OCI-LY7 (cell line): ENCODE results near the gene OTUD4. TPM values are rescaled to one million over a fixed set of nuclear protein-coding genes. Genes with fewer than 3 reads are reported as not detected.
"Not testable (repeated sequence)": the region's sequence is repeated elsewhere in the genome, so short reads cannot be mapped to it uniquely, and the experiment has no call there.

ENCODE experiments used
- Bru-seq: library from RNA; stranded (reverse); fragments of 400-500 nt; gene quantifications from one replicate; lab custom pipeline; 2021; lab: Mats Ljungman, UMichigan
- BruChase-seq, 2 experiments: library from RNA; stranded (reverse); fragments of 400-500 nt; gene quantifications; one replicate each; lab custom pipeline; 2021; lab: Mats Ljungman, UMichigan
- BruUV-seq: library from RNA; stranded (reverse); fragments of 400-500 nt; replicated peaks from 2 replicates; lab custom pipeline; 2021; lab: Mats Ljungman, UMichigan
- CTCF ChIA-PET: fragments of 300-600 bp; sonication (Branson Sonifier 250); formaldehyde crosslinking; loops from one replicate; lab custom pipeline; 2022; ENCODE audit warnings: antibody characterized with exemption; ENCODE audit not compliant: unreplicated experiment; lab: Charles Lee
- POLR2A ChIA-PET: fragments of 300-600 bp; sonication (Branson Sonifier 250); formaldehyde crosslinking; loops from one replicate; lab custom pipeline; 2022; ENCODE audit warnings: antibody characterized with exemption; lab: Charles Lee
- DNase-seq: peaks from one replicate; pipeline ENCODE4 v3.0.0-alpha.2; 2015; ENCODE audit warnings: low spot score
- H2AFZ ChIP-seq: fragments of 200-600 bp; sonication (generic), shearing (Covaris generic); 2 replicates; pipeline ENCODE4 v1.6.1; 2014; ENCODE audit warnings: mild to moderate bottlenecking, antibody characterized with exemption, low read length, moderate library complexity
- H3K27ac ChIP-seq: fragments of 200-600 bp; sonication (generic); 2 replicates; pipeline ENCODE4 v1.5.1; 2014; ENCODE audit warnings: mixed run types, low read depth, mild to moderate bottlenecking, moderate library complexity, low read length, inconsistent platforms; ENCODE audit not compliant: poor library complexity, severe bottlenecking
- H3K36me3 ChIP-seq: fragments of 200-600 bp; sonication (generic); 2 replicates; pipeline ENCODE4 v1.6.1; 2014; ENCODE audit warnings: mild to moderate bottlenecking, antibody characterized with exemption, low read length, moderate library complexity, mixed read lengths; ENCODE audit not compliant: insufficient read depth
- H3K4me1 ChIP-seq: fragments of 200-600 bp; sonication (generic); 2 replicates; pipeline ENCODE4 v1.5.1; 2014; ENCODE audit warnings: mild to moderate bottlenecking, low read length; ENCODE audit not compliant: insufficient read depth, poor library complexity, severe bottlenecking
- H3K4me2 ChIP-seq: fragments of 200-600 bp; sonication (generic); 2 replicates; pipeline ENCODE4 v1.6.1; 2014; ENCODE audit warnings: mild to moderate bottlenecking, low read length
- H3K4me3 ChIP-seq: fragments of 200-600 bp; sonication (generic); 2 replicates; pipeline ENCODE4 v1.5.1; 2014; ENCODE audit warnings: mild to moderate bottlenecking, low read depth, low read length; ENCODE audit not compliant: poor library complexity, severe bottlenecking
- H3K79me2 ChIP-seq: fragments of 200-600 bp; sonication (generic); 2 replicates; pipeline ENCODE4 v1.6.1; 2016; ENCODE audit warnings: low read depth, mild to moderate bottlenecking, low read length, moderate library complexity, mixed read lengths; ENCODE audit not compliant: insufficient read depth
- H3K9me2 ChIP-seq: fragments of 200-600 bp; sonication (generic); 2 replicates; pipeline ENCODE4 v1.6.1; 2016; ENCODE audit warnings: mild to moderate bottlenecking, low read length, mixed read lengths; ENCODE audit not compliant: insufficient read depth
- H3K9me3 ChIP-seq: fragments of 200-600 bp; sonication (generic); 2 replicates; pipeline ENCODE4 v1.6.1; 2014; ENCODE audit warnings: mild to moderate bottlenecking, mixed run types, low read length, mixed read lengths
- H4K20me1 ChIP-seq: fragments of 200-600 bp; sonication (generic); 2 replicates; pipeline ENCODE4 v1.6.1; 2014; ENCODE audit warnings: mild to moderate bottlenecking, antibody characterized with exemption, low read length, moderate library complexity, mixed read lengths; ENCODE audit not compliant: insufficient read depth
- CTCF ChIP-seq: fragments of 200-600 bp; sonication (generic); conservative IDR thresholded peaks from 2 replicates; pipeline ENCODE4 v1.5.1; 2014; ENCODE audit warnings: mild to moderate bottlenecking, antibody characterized with exemption, low read length, moderate library complexity, mixed read lengths
- EZH2phosphoT487 ChIP-seq: fragments of 200-600 bp; sonication (generic); IDR thresholded peaks from 2 replicates; pipeline ENCODE4 v1.6.1; 2018; ENCODE audit warnings: low read depth, borderline replicate concordance, mild to moderate bottlenecking, mixed run types, antibody characterized with exemption, low read length, moderate library complexity, mixed read lengths
- intact Hi-C: fragments of 100-400 bp; cut with micrococcal nuclease; formaldehyde crosslinking; loops from one replicate; pipeline ENCODE4 v1.10.0; 2022; ENCODE audit not compliant: unreplicated experiment
- long read RNA-seq: library from polyadenylated mRNA; stranded (forward); transcript quantifications from one replicate; pipeline ENCODE4 v2.0.0, GENCODE V29; 2022
- total RNA-seq, 2 experiments: library from RNA; depleted of rRNA in 1 of 2; stranded (reverse); fragments of >200 nt in 1 of 2; shearing (Covaris generic) in 1 of 2; gene quantifications; 2 replicates each; pipeline ENCODE4 v1.2.3, GENCODE V29; 2014 to 2022

The OTUD4 gene
- total RNA-seq (2014; rRNA removed; shearing (Covaris generic)) (17.3 and 23.4 TPM in 2 replicates), total RNA-seq (2022) (54.9 and 60.1 TPM in 2 replicates), Bru-seq, nascent RNA (percentile 94 among the genes with signal in this experiment), BruChase-seq, experiment 1, labeled RNA remaining after a 6-hour chase (percentile 85 among the genes with signal in this experiment), BruChase-seq, experiment 2, labeled RNA remaining after a 2-hour chase (percentile 96 among the genes with signal in this experiment)
- long read RNA-seq, full-length matches to known transcripts = 6 of 17 reads
- long read RNA-seq, partial matches to known transcripts = 3 of 17 reads
- long read RNA-seq, other reads (novel, unspliced or antisense) = 8 of 17 reads

GRCh38 chr4:145180298-145181090 lies at the start of gene OTUD4:
Gene OTUD4 (minus strand): TSS chr4:145180589. CDS start chr4:145179973, 616 bp downstream.
- peaks cover 24% of the 10 kb centered on the region for H3K36me3 ChIP-seq
- H3K27ac ChIP-seq = peak within 1 kb of the TSS; percentile 82
- no peaks in the 10 kb centered on the region for H3K9me3 ChIP-seq
- TF ChIP-seq EZH2phosphoT487 (no peak), CTCF (peak; percentile 59)
- peaks cover 34% of the 10 kb centered on the region for H3K4me1 ChIP-seq
- peak within 1 kb of the TSS; percentile 65 for H2AFZ ChIP-seq
- CTCF ChIA-PET = no interaction called here
- H4K20me1 ChIP-seq = peaks cover 21% of the 10 kb centered on the region; the same call in 1 of the 2 replicates
- DNase-seq = peak; percentile 97
- peaks cover 41% of the 10 kb centered on the region for H3K79me2 ChIP-seq
- H3K4me3 ChIP-seq = peak within 1 kb of the TSS; percentile 97
- BruUV-seq = no TSS peak
- POLR2A ChIA-PET = interaction anchor here (0.6 to 1.2 kb wide), 5 partner anchors 10 to 755 kb away, joined by 3 to 4 read pairs (median 3); partner anchors contain the start of gene ANAPC10
- H3K4me2 ChIP-seq = peak within 1 kb of the TSS; percentile 89
- intact Hi-C loops = loop anchor here (1.0 to 5.0 kb wide), 5 partner anchors 302 to 1342 kb away; partner anchors contain the start of genes MMAA, SLC10A7, SMAD1 and ZNF827
- no peaks in the 10 kb centered on the region for H3K9me2 ChIP-seq

GRCh38 chr4:145223228-145223627 lies 42.8 kb upstream of the OTUD4 start:
- CTCF ChIA-PET, BruUV-seq, H3K9me2 ChIP-seq: not testable (repeated sequence)

GRCh38 chr4:145221529-145221928 lies 41.1 kb upstream of the OTUD4 start:
- DNase-seq, POLR2A ChIA-PET, CTCF ChIA-PET, BruUV-seq, H3K9me3 ChIP-seq, H2AFZ ChIP-seq, H3K79me2 ChIP-seq, H3K27ac ChIP-seq, intact Hi-C loops, H3K4me3 ChIP-seq, H3K4me2 ChIP-seq, H4K20me1 ChIP-seq, H3K36me3 ChIP-seq, H3K9me2 ChIP-seq: not testable (repeated sequence)
- H3K4me1 ChIP-seq = peaks cover 21% of the 10 kb centered on the region

More at GRCh38 chr4:145223228-145223627, 42.8 kb upstream of the OTUD4 start:
- H3K4me1 ChIP-seq = peaks cover 11% of the 10 kb centered on the region
- H2AFZ ChIP-seq, H4K20me1 ChIP-seq, DNase-seq, H3K4me3 ChIP-seq, H3K9me3 ChIP-seq, POLR2A ChIA-PET, H3K4me2 ChIP-seq, H3K36me3 ChIP-seq, H3K79me2 ChIP-seq, intact Hi-C loops, H3K27ac ChIP-seq: not testable (repeated sequence)
